Superior temporal gyrus (tissue), 1 donor: ENCODE data around the gene KLF2.
A peak's percentile ranks its signal among the peaks of the same experiment; 100 is the strongest.
"Not testable (repeated sequence)": the region's sequence is repeated elsewhere in the genome, so short reads cannot be mapped to it uniquely, and the experiment has no call there.

Source experiments
- DNase-seq: peaks from one replicate; pipeline ENCODE4 v3.0.0-alpha.2; 2016; ENCODE audit errors: extremely low spot score

Gene KLF2

DNA sequence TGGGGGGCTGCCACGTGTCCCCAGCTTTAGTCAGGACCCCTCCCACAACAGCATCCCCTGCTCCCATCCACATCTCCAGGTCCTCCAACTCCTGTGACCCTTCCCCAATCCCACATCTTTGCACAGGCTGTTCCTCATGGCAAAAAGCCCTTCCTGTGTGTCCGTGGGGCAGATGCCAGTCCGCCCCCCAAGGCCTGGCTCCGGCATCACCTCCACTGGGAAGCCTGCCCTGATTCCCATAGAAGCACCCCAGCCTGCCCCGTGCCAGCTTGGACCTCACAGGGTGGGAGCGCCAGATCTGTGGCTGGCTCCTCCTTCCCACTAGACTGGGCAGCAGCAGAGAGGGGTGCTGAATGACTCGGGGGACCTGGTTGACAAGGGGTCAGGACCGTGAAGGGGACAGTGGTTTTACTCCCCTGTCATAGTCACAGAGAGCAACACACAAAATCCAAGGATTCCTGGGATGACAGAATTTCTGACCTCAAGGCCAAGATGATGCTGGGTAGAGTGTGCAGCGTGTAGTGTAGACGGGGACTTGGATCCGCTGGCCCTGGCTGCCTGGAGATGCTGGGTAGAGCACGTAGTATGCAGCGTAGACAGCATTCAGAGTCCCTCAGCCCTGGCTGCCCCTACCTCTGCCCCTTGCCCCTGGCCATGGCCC lies 13.3 kb downstream of the KLF2 start:
- no peak for DNase-seq

DNA sequence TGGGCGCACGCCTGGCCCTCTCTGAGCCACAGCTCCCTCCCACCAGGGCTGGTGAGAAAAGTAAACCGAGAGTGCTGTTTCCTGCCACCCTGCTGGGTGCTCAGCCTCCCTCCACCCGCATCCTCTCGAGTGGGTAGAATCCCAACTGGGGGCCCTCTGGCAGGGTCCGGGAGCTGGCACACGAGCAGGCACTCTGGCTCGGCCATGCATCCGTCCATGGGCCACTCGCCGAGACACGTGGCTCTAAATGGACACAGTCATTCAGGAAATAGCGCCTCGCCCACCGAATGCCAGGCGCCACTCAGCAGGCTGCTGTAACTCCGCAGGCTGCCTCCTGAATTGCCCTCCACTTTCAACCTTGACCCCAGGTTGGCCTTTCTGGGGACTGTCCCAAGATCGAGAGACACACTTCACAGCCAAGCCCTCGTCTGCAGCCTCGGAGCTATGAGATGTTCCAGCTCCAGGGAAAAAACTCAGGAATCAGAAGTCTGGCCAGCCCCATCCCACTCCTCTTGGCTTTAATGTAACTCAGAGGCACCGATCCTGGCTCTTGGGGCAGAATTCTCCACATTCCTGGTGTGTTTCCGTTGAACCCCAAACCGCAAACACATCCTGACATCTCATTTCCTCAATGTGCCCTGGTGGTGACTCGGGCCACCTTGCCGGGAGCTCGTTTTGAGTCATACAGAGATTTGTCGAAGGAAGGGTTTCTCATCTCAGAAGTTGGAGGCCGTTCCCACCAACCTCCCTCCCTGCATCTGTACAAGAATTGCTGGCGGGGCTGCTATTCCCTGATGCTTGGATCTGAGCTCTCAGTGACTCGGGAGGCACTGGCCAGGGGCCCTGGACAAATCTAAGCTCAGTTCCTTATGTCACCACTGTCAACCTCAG lies 14.1 kb downstream of the KLF2 start:
- no peak for DNase-seq

DNA sequence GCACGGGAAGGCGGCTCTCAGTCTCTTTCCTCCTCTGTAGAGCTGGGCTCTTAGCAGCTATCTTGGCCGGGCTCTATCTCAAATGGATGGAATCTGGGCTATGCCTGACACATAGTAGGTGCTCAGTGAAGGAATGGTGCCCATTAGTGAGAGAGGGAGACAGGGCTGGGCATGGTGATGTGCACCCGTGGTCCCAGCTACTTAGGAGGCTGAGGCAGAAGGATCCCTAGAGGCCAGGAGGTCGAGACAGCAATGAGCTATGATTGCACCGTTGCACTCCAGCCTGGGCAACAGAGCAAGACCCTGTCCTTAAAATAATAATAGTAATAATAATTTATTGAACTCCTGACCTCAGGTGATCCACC lies 14.7 kb downstream of the KLF2 start:
- no peak for DNase-seq

DNA sequence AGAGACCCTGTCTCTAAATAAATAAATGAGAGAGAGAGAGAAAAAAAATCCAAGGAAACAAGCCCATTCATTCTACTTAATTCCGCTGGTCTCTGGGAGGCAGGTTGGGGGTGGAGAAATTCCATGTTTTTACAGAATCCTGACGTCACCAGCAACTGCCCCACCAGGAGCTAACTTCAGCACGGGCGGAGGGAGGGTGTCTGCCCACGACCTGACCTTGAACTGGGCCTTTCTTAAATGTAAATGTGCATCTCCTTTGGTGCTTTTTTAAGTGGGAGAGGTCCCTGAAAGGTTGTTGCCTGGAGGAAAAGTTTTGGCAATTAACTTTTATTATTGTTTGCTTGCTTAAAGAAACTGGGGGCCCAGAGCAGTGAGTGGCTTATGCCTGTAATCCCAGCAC lies 15.5 kb downstream of the KLF2 start:
- no peak for DNase-seq

DNA sequence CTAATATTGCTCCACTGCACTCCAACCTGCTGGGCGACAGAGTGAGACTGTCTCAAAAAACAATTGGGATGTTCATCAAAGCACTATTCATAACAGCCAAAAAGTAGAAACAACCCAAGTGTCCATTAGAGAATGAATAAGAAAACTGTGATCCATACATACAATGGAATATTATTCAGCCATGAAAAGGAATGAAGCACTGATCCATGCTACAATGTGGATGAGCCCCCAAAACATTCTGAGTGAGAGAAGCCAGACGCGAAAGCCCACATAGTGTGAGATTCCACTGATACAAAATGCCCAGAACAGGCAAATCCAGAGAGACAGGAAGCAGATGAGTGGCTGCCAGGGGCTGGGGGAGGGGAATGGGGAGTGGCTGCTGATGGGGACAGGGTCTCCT lies 16.0 kb downstream of the KLF2 start:
- DNase-seq, result no peak

DNA sequence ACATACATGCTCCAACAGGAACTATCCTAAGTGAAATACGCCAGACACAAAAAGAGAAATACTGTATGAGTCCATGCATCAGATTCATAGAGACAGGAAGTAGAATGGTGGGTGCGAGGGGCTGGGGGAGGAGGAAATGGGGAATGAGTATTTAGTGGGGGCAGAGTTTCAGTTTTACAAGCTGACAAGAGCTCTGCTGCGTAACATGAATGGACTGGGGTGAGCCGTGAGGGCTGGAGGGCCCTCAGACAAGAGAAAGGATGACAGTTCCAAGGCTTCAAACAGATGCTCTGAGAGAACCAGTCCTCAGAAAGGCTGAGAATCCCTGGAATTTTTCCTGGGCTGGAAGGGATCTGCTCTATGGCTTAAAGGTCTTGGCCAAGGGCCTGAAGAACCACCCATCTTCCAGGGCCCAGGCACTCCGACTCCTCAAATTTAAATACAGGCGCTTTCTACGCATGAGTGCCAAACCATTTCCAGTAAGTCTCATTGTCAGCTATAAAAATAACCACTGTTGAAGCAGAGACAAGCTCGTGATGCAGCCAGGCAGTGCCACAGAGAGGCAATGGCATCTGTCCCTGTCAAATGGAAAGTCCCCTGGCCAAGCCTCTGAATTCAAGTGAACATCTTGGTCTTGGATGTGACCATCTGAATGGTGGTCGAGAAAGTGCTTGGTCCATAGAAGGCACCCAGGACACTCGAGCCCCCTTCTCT lies 17.5 kb downstream of the KLF2 start:
- DNase-seq, result peak; percentile 74

DNA sequence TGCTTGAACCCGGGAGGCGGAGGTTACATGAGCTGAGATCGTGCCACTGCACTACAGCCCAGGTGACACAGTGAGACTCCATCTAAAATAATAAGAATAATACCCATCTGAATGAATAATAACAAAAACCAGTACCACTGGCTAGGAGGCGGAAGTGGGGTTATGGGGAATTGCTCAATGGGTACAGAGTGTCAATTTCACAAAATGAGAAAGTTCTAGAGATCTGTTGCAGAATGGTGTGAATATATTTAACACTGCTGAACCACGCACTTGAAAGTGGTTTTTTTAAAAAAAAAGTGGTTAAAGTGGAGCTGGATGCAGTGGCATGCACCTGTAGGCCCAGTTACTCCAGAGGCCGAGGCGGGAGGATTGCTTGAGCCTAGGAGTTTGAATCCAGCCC lies 18.5 kb downstream of the KLF2 start:
- DNase-seq, result no peak

DNA sequence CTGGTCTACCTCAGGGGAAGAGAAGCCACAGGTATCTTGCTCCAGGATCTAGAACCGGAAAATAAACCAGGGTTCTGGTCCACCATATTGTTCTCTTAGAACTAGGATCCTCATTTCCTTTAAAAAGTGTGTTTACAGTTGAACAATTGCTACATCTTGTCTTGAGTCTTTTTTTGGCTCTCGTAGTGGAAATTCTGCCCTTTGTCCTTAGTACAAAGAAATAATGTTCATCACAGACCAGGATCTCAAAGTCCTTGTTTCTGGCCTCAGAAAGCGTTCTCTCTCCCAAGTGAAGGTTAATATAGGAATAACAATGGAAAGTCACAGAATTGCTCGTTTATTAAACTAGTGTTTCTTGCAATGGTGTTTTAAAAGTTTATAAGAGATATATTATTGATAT lies 20.8 kb downstream of the KLF2 start:
- no peak for DNase-seq

DNA sequence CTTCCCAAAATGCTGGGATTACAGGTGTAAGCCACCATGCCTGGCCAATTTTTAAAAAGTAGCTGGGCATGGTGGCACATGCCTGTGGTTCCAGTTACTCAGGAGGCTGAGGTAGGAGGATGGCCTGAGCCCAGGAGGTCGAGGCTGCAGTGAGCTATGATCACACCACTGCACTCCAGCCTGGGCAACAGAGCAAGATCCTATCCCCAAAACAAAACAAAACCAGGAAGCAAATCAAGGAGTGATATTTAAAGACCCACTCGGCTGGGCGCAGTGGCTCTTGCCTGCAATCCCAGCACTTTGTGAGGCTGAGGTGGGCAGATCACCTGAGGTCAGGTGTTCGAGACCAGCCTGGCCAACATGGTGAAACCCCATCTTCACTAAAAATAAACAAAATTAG lies 22.5 kb downstream of the KLF2 start:
- not testable (repeated sequence) for DNase-seq

DNA sequence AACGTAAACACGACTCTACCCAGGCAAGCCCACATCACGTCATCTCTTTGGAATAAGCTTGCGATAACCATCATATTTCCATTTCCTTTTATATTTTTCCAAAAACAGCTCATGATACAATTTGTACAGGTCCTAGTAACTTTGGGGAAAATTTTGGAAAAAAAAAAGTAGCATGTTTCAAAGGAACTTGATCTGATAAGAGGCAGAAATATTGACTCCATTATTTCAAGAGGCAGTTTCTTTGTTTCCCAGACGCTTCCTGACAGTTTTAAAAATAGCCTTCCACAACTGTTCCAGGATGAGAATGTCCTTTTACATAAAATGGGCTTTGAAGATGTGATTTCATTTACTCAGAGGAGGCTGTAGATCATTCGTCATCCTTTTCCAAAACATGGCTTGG lies 23.1 kb downstream of the KLF2 start:
- no peak for DNase-seq

DNA sequence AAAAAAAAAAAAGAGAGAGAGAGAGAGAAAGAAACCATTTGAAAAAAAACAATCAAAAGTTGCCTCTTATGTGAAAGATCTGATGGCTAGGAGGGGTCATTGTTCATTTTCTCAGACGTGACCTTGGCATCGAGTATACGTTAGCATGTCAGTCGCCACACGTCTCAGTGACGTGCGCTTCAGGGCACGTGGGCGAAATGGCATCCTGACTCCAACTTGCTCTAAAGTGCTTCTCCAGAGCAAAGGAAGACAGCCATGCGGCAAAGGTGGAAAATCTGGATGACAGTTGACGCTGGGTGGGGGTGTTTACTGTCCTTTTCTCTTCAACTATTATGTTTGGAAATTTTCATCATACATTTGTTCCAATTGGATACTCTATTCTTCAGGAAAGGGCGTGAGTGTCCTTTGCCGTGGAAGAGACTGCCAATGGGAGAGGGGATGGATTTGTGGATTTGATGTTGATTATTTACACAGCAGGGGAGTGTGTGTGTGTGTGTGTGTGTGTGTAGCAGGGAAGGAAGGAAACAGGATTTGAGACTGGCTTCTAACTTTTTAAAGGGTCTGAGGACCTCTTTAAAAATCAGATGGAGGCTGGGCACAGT lies 25.0 kb downstream of the KLF2 start:
- DNase-seq, result no peak

DNA sequence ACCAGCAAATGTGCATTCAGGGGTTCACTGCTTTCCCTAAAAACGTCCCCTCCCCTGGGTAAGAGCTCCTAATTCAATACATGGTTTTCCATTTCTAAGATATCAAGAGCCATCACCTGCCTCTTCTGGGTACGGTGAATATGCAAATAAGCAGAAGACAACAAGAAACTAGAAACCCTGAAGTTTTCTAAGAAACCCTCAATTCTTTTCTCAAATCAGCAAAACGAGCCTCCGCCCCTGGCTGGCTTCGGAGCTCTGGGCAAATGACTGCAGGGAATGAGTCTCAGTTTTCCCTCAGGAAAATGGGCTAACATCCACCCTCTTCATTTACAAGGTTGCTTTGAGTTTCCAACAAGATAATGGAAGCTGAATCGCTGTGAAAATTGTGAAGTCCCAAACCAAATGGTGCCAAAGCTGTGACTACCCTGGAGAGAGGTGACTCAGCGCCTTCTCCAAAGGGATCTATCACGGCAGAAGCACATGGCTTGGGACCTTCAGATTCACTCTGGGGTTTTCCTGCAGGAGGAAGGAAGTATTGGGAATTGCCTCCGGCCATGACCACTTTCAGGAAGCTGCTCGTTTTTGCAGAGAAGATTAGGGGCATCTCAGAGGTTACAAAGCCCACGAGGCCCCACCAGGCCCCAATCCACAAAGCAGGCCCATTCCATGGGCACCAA lies 26.6 kb downstream of the KLF2 start:
- DNase-seq, result no peak

DNA sequence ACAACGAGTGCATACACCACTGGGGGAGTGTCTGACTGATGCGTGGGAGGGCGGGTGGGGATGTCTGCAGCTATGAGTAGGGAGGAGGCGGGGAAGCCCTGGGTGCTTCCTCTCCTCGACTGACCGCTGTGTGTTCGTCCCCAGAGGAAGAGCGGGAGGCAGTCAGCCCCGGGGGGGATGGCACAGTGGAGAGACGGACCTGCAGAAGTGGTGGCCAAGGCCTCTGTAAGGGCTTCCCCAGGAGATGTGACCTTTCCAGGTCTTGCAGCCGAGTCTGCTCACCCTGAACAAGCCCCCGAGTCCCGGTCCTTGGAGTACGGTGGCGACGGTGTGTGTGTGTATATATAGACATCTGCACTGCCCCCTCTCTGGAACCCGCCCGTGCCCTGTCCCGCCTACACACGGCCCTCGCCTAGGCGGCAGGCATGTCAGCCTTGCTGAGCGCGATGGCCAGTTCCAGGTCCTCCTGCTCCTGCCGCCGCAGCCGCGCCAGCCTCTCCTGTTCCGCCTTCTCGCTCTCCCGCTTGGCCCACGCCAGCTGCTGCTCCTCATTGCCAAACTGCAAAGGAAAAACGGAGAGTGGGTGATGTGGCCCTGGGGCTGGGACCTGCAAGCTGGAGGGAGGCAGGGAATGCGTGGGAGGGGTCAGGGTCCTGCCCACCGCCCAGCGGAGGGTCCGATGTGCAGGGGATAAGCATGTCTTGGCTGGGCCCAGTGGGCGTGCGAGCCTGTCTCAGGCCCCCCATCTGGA lies 30.8 kb downstream of the KLF2 start:
- DNase-seq, result no peak

DNA sequence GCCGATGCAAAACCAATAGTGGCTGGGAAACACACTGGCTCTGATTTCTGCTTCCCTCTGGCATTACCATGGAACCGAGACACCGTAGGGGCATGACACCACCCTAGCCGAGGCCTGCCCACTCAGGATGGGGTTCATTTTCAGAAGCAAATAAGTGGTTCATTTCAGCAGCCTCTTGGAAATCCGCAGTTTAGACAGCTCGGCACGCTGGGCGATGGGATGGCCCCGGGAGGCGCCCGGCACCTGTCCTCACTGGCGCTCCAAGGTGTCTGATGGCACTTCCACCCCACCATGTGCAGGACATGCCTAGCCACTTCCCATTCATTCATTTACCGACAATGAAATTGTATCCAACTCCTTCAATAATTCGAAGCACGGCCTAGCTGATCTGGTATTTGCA lies 33.8 kb downstream of the KLF2 start:
- no peak for DNase-seq

DNA sequence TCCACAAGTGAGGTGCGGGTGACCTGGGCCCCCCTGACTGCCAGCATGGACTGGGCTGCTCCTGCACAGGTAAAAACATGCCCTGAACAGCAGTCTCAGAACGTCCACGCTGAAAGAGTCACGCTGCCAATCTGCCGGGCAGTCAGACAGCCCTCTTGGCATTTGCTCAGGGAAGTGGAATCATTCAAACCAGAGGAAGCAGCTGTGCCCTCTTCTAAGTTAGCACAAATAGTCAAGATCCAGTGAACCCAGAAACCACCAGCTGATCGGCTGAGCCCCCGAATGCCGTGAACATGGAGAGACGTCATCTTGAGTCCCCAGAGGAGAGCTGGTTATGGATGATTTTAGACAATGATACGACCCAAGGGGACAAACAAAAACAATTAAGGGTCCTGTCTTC lies 34.4 kb downstream of the KLF2 start:
- no peak for DNase-seq

DNA sequence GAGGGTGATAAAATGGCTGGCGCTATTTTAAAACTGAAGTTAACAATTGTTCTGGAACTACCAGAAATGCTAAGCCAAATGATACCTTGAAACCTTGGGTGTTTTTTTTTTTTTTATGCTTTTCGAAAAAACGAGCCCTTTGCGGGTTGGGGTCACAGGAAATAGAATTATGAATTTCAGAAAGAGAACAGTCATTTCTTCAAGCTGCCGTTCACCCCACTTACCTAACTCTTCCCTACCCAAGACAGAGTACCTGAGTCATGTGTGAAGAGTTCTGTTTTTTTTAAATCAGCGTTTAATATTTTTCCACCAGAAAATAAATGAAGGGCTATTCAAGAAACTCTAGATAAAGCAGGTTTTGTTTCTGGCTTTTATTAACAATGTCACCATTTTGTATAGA lies 35.3 kb downstream of the KLF2 start:
- DNase-seq, result no peak

DNA sequence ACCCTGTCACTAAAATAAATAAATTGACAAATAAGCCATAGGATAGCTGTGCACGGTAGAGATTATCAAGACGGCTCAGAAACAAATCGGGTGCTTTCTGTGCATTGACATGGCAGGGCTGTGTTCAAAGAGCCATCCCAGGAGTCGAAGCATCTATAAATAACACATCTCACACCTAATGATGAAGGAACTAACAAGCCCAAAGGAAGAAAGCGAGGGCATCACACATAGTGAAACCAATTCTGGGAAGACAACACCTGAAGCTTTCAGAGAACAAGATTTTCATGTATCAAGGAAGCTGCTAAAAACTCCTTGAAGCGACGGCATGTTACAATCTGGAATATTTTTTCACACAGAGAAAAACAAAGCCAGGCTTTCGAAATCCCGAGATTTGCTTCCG lies 36.1 kb downstream of the KLF2 start:
- DNase-seq, result no peak

DNA sequence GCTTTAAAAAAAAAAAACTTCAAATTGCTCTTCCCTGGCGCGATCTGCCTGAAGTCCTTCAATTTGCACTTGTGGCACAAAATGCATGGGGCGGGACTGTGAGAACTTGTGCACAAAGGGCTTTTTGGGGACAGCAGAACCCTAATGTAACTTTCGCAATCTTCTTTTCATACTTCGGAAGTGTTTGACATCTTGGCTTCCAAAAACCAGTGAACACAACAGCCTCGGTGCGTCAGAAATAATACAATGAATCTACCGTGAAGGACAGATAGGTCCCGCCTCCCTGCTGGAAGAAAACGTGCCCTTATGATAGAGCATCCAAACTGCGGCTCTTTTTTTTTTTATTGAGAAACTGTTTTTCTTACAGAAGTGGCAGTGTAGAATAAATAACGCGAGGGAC lies 36.6 kb downstream of the KLF2 start:
- DNase-seq, result no peak

DNA sequence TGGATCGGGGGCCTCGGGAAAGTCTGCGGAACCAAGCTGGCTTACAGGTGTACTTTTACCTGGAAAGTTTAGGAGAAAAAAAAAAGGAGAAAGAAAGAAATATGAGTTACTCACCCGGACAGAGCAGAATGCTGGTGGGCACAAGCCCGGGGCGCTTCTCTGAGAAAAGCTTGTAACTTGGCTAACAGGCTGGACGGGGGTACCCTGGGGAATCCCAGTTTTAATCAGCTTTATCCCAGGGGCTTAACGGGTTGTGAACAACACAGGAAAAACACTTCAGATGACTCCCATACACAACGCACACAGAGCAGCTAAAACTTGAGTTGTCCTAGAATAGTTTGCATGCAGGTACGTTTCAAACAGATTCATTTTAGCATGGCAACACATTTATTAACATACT lies 37.3 kb downstream of the KLF2 start:
- no peak for DNase-seq

DNA sequence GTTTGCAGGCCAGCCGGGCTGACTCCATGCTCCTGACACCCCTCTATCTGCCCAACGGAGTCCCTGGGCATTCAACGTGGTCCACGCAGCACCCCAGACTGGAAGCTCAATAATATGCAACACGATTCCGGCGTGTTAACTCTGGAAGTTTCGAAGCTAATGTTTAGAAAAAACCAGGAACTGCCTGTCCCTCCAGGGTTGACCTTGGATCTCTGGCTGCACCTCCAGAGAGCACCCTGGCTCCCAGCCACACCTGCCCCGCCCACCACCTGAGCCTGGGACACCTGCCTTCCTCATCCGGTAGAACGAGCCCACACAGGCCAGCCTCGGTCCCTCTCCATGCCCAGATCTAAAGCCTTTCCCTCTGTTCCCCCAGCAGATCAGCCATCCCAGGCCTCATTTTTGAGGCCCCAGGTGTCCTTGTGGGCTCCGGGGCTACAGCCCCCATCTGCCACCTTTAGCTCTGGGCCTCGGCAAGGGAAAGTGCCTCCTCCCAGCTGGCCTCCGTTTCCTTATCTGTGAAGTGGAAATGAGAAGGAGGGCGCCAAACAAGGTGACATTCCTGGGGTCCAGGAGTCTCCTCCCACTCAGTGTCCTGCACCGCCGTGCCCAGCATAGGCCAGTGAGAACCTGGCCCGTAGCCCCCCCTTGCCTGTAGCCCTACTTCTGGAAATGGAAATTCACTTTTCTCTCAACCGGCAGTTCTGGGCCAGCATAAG lies 38.7 kb downstream of the KLF2 start:
- no peak for DNase-seq

DNA sequence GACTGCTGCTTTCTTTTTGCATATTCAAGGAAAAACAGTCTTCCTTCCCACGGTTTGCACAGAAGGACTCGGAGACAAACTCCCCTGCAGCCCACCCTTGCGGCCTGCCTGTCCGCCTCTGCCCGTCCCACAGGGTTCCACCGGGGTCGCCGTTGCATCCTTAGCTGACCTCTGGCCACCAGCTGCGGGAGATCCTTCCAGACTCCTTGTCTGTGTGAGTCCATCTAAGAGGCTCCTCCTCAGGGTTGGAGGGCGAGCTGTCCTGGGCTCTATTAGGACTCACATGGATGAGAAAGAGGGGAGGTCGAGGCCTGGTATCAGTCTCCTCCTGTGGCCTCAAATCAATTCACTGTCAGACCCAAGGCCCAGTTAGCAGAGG lies 39.2 kb downstream of the KLF2 start:
- DNase-seq, result no peak
